Adipocyte (in vitro differentiated cells): ENCODE data around the gene MRPL16.

Experiments
- DNase-seq: peaks from one replicate; pipeline ENCODE4 v3.0.0-alpha.2; 2015; ENCODE audit warnings: low read depth
- H3K27me3 ChIP-seq: replicated peaks from 2 replicates; pipeline ENCODE4 v1.7.0; 2013; ENCODE audit warnings: mild to moderate bottlenecking, low read length, moderate library complexity; ENCODE audit not compliant: control insufficient read depth, insufficient read depth
- H3K36me3 ChIP-seq: 2 replicates; pipeline ENCODE4 v1.7.0; 2013; ENCODE audit warnings: low read length, mild to moderate bottlenecking, moderate library complexity; ENCODE audit not compliant: control insufficient read depth, insufficient read depth, severe bottlenecking
- H3K4me1 ChIP-seq: 2 replicates; pipeline ENCODE4 v1.7.0; 2013; ENCODE audit warnings: mild to moderate bottlenecking, low read length, moderate library complexity; ENCODE audit not compliant: control insufficient read depth, insufficient read depth
- H3K4me3 ChIP-seq: 2 replicates; pipeline ENCODE4 v1.7.0; 2013; ENCODE audit warnings: mild to moderate bottlenecking, low read length, moderate library complexity
- H3K9ac ChIP-seq: 2 replicates; pipeline ENCODE4 v1.7.0; 2013; ENCODE audit warnings: mild to moderate bottlenecking, low read length, moderate library complexity
- H3K9me3 ChIP-seq: 2 replicates; pipeline ENCODE4 v1.7.0; 2013; ENCODE audit warnings: mild to moderate bottlenecking, low read length, moderate library complexity; ENCODE audit not compliant: control insufficient read depth

The MRPL16 gene

GRCh38 chr11:59770319-59770718 lies 40.3 kb downstream of the MRPL16 start:
- DNase-seq: no peak
- Histone ChIP-seq H3K36me3 (peaks cover 9% of the 10 kb centered on the region), H3K4me3 (no peak overlapping the region), H3K9ac (no peak overlapping the region), H3K27me3 (no peaks in the 10 kb centered on the region), H3K9me3 (no peaks in the 10 kb centered on the region), H3K4me1 (no peaks in the 10 kb centered on the region)

GRCh38 chr11:59769828-59770227 lies 40.8 kb downstream of the MRPL16 start:
- Histone ChIP-seq H3K9me3 (no peaks in the 10 kb centered on the region), H3K4me1 (no peaks in the 10 kb centered on the region), H3K9ac (no peak overlapping the region), H3K4me3 (no peak overlapping the region), H3K27me3 (no peaks in the 10 kb centered on the region), H3K36me3 (peaks cover 4% of the 10 kb centered on the region)
- DNase-seq: no peak

- no peaks in the 10 kb centered on the region for H3K36me3 ChIP-seq
- no peak for DNase-seq
- no peaks in the 10 kb centered on the region for H3K9me3 ChIP-seq
- no peaks in the 10 kb centered on the region for H3K4me1 ChIP-seq
- H3K9ac ChIP-seq: no peak overlapping the region
- no peaks in the 10 kb centered on the region for H3K27me3 ChIP-seq
- no peak overlapping the region for H3K4me3 ChIP-seq
Measured at GRCh38 chr11:59769111-59769510, 41.5 kb downstream of the MRPL16 start.

GRCh38 chr11:59767225-59767611 lies 43.4 kb downstream of the MRPL16 start:
- Histone ChIP-seq H3K36me3 (no peaks in the 10 kb centered on the region), H3K4me3 (no peak overlapping the region), H3K4me1 (no peaks in the 10 kb centered on the region), H3K9me3 (no peaks in the 10 kb centered on the region), H3K9ac (no peak overlapping the region), H3K27me3 (no peaks in the 10 kb centered on the region)
- no peak for DNase-seq

- H3K27me3 ChIP-seq: no peaks in the 10 kb centered on the region
- no peak overlapping the region for H3K4me3 ChIP-seq
- no peaks in the 10 kb centered on the region for H3K36me3 ChIP-seq
- H3K9me3 ChIP-seq: no peaks in the 10 kb centered on the region
- H3K4me1 ChIP-seq: no peaks in the 10 kb centered on the region
- DNase-seq: no peak
- H3K9ac ChIP-seq: no peak overlapping the region
Measured at GRCh38 chr11:59766542-59767224, 43.9 kb downstream of the MRPL16 start.

GRCh38 chr11:59765068-59765735 lies 45.4 kb downstream of the MRPL16 start:
- Histone ChIP-seq H3K36me3 (no peaks in the 10 kb centered on the region), H3K4me3 (no peak overlapping the region), H3K9me3 (no peaks in the 10 kb centered on the region), H3K27me3 (no peaks in the 10 kb centered on the region), H3K4me1 (no peaks in the 10 kb centered on the region), H3K9ac (no peak overlapping the region)
- DNase-seq: no peak

GRCh38 chr11:59761993-59762392 lies 48.6 kb downstream of the MRPL16 start:
- no peak for DNase-seq

GRCh38 chr11:59760771-59761170 lies 49.8 kb downstream of the MRPL16 start:
- Histone ChIP-seq H3K9ac (no peak overlapping the region), H3K4me1 (peaks cover 13% of the 10 kb centered on the region)

More at GRCh38 chr11:59761993-59762392, 48.6 kb downstream of the MRPL16 start:
- no peaks in the 10 kb centered on the region for H3K9me3 ChIP-seq
- H3K27me3 ChIP-seq: no peaks in the 10 kb centered on the region
- no peak overlapping the region for H3K4me3 ChIP-seq
- no peaks in the 10 kb centered on the region for H3K36me3 ChIP-seq
- H3K9ac ChIP-seq: no peak overlapping the region
- peaks cover 1% of the 10 kb centered on the region for H3K4me1 ChIP-seq

GRCh38 chr11:59759900-59760299 lies 50.7 kb downstream of the MRPL16 start:
- Histone ChIP-seq H3K9ac (no peak overlapping the region), H3K36me3 (no peaks in the 10 kb centered on the region), H3K4me1 (peaks cover 14% of the 10 kb centered on the region), H3K4me3 (no peak overlapping the region), H3K27me3 (no peaks in the 10 kb centered on the region), H3K9me3 (no peaks in the 10 kb centered on the region)
- no peak for DNase-seq

More at GRCh38 chr11:59760771-59761170, 49.8 kb downstream of the MRPL16 start:
- H3K36me3 ChIP-seq: no peaks in the 10 kb centered on the region
- DNase-seq: no peak
- H3K4me3 ChIP-seq: no peak overlapping the region
- no peaks in the 10 kb centered on the region for H3K9me3 ChIP-seq
- H3K27me3 ChIP-seq: no peaks in the 10 kb centered on the region

- Histone ChIP-seq H3K9me3 (no peaks in the 10 kb centered on the region), H3K4me3 (no peak overlapping the region), H3K9ac (no peak overlapping the region), H3K4me1 (peaks cover 20% of the 10 kb centered on the region), H3K36me3 (no peaks in the 10 kb centered on the region), H3K27me3 (no peaks in the 10 kb centered on the region)
- no peak for DNase-seq
Measured at GRCh38 chr11:59758401-59759037, 52.1 kb downstream of the MRPL16 start.

- H3K4me3 ChIP-seq: no peak overlapping the region
- no peaks in the 10 kb centered on the region for H3K36me3 ChIP-seq
- peak; percentile 11 for DNase-seq
- no peaks in the 10 kb centered on the region for H3K27me3 ChIP-seq
- H3K4me1 ChIP-seq: peaks cover 20% of the 10 kb centered on the region
- no peak overlapping the region for H3K9ac ChIP-seq
- no peaks in the 10 kb centered on the region for H3K9me3 ChIP-seq
Measured at GRCh38 chr11:59756845-59757244, 53.7 kb downstream of the MRPL16 start.
